Fibroblast of skin of right biceps (primary cell): ENCODE results near the gene TLR2.
"Not testable (repeated sequence)": the region's sequence is repeated elsewhere in the genome, so short reads cannot be mapped to it uniquely, and the experiment has no call there.

Source experiments
- DNase-seq: peaks from one replicate; pipeline ENCODE4 v3.0.0-alpha.2; 2013

The TLR2 gene

GRCh38 chr4:153661215-153661822, 22.8 kb upstream of the TLR2 start:
- no peak for DNase-seq

DNA sequence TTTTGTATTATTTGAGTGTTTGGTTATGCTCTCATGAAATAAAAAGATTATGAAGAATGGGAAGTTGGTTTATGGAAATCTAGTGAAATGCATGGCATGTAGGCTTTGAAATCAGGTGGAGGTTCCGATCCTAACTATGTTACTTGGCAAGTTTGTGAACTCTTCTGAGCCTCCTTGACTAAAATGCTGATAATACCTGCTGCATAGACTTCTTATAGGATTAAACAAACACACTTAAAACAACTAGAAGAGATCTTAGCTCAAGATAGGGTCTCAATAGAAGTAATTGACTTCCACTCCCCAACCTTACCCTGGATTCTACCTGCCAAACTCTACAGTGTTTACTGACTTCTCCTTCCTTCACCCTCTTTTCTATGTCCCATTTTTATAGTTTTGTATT, 22.2 kb upstream of the TLR2 start:
- DNase-seq = no peak

DNA sequence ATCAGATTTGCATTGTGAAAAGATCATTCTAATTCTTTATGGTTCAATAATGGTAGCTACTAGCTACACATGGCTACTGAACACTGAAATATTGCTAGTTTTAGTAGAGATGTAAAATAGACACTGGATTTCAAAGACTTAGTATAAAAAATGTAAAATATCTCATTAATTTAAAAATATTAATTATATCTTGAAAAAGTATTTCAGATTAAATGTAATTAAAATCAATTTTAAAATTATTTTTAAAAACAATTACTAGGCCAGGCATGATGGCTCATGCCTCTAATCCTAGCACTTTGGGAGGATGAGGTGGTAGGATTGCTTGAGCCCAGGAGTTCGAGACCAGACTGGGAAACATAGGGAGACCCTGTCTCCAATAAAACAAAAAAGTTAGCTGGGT, 20.4 kb upstream of the TLR2 start:
- DNase-seq = no peak

DNA sequence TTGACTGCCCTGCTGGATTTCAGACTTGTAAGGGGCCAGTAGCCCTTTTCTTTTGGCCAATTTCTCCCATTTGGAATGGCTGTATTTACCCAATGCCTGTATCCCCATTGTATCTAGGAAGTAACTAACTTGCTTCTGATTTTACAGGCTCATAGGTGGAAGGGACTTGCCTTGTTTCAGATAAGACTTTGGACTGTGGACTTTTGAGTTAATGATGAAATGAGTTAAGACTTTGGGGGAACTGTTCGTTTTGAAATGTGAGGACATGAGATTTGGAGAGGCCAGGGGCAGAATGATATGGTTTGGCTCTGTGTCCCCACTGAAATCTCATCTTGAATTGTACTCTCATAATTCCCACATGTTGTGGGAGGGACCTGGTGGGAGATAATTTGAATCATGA, 17.6 kb upstream of the TLR2 start:
- DNase-seq = not testable (repeated sequence)

- no peak for DNase-seq
These were observed 15.4 kb upstream of the TLR2 start for GRCh38 chr4:153668647-153669046.

DNA sequence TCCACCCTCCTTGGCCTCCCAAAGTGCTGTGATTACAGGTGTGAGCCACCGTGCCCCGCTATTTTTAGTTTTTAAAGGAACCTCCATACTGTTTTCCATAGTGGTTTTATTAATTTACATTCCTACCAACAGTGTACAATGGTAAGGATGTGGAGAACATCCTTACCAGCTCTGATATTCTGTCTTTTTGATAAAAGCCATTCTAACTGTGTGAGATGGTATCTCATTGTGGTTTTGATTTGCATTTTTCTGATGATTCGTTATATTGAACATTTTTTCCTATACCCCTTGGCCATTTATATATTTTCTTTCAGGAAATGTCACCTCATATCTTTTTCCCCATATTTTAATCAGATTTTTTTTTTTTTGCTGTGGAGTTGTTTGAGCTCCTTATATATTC, 14.2 kb upstream of the TLR2 start:
- DNase-seq = no peak

GRCh38 chr4:153676486-153676885, 7.6 kb upstream of the TLR2 start:
- DNase-seq = peak; percentile 35

DNA sequence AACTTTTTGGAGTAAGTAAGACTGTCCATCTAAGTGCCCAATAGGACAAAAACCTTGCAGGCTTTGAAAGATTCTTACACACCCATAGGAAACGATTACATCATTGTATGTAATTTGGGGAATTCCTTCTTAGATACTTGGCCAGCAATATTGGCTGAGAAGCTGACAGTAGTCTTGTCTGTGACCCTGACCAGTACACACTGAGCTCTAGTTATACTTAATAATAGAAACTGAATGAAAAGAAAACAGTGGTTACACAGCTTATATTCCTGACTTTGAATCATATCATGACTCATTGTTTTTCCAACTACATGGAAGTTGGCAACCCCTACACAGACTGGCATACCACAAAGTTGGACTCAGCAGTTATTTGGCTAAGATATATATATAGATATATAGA, 7.1 kb upstream of the TLR2 start:
- peak; percentile 73 for DNase-seq

- no peak for DNase-seq
These were observed 4.6 kb upstream of the TLR2 start for GRCh38 chr4:153679486-153679885.

DNA sequence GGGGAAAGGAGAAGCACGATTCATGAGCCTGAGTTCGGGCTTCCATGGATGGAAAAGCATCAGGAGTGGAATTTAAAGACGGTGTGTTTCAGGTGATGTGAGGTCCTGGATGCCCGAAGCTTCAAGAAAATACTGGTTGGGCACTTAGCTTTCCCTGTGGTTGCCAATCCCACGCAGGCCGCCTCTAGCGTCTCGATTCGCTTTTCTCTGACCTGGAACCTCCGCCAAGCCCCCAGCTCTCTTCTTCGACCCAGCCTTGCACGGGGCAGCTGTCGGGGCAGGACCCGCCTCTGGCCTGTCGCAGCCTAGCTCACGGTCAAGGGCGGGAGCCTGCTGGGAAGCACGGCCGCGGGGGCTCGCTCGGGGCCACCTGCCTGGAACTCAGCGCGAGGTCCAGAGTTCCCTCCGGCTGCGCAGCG, 308 bp upstream of the TLR2 start:
- DNase-seq = no peak

DNA sequence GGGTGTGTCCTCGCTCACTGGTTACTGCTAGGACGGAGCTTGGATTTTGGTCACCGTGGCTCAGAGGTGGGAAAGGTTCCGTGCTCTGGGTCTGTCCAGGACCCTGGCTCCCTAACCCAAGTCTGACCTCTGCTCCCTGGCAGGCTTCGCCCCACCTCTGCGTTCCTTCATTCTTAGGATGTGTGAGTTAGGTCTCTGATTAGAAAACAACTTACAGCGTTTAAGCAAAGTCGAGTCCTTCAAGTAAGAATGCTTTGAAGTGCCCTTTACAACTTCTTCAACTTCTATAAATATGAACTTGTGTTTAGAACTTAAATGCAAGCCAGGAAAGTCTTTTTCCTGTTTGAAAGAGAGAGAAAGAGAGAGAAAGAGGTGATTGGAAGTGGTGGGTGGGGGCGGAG, 891 bp downstream of the TLR2 start:
- DNase-seq = no peak

GRCh38 chr4:153704522-153704921, 20.4 kb downstream of the TLR2 start:
- DNase-seq = no peak

DNA sequence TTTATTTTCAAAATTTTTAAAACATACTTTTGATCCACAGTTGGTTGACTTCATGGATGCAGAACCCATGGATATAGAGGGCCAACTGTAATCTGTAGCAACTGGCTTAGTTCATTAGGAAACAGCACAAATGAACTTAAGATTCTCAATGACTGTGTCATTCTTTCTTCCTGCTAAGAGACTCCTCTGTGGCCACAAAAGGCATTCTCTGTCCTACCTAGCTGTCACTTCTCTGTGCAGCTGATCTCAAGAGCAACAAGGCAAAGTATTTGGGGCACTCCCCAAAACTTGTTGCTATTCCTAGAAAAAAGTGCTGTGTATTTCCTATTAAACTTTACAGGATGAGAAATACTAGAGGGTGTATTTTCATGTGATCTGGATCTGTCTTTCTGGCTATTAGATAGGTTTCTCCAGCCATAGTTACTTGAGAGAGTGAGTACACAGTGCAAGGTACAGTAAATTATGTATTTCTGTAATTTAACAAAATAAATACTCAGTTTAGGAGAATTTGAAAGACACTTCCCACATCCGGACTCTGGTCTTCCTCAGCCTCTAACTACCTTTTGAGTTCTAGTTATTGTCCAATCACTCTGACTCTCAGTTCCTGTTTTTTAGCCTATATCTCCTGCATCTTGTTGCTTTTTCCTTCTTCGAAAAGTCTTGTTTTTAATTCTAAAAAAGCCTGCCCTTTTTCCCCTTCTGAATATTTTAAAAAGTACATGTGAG, 21.8 kb downstream of the TLR2 start:
- no peak for DNase-seq

DNA sequence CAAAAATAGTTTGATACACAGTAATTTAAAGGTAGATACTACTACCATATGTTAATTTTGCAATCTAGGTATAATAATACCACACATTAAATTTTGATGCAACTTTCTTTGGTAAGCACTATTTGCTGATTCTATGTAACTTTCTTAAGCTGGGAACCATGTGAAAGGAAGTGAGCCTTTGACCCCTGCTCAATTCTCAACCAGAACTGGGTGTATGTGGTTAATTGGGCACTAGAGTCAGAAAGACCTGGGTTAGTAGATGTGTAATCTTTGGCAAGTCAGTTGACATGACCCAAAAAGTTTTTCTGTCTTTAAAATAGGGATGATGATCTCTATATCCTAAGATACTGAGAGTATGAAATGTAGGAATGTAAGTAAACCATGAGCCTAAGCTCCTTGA, 22.4 kb downstream of the TLR2 start:
- DNase-seq = no peak

- no peak for DNase-seq
These were observed 26.6 kb downstream of the TLR2 start for GRCh38 chr4:153710681-153711080.

- peak; percentile 55 for DNase-seq
These were observed 30.0 kb downstream of the TLR2 start for GRCh38 chr4:153713866-153714646.

- DNase-seq = no peak
These were observed 38.0 kb downstream of the TLR2 start for GRCh38 chr4:153722036-153722435.

- no peak for DNase-seq
These were observed 40.5 kb downstream of the TLR2 start for GRCh38 chr4:153724606-153725005.

DNA sequence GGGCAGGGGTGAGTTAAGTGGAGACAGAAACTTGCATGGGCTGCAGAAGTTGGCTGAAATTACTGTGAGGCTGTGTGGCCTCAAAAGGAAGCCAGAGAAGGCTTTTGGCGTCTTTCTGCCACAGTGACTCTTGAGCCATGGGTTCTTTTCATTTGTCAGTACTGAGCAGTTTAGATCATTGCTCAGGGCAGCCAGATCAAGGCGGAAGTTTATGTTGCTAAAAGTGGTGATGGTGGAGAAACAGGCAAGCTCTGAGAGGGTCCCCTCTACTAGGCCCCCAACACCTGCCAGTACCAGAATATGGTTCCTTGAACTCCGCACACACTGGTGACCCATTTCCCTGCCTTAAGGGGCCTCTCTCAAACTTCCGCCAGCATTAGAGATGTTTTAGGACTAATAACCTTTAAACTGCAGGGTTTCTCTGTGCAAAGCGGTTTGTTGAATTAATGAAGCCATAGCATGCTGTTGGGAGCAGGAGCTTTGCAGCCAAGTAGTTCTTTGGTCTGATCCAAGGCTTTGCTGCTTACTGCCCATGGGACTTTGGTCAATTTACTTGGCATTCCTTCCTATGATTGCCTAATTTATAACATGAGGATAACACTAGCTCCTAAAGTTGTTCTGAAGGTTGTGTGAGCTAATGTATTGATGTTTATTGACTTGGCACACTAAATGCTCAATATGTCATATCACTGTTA, 41.2 kb downstream of the TLR2 start:
- no peak for DNase-seq

DNA sequence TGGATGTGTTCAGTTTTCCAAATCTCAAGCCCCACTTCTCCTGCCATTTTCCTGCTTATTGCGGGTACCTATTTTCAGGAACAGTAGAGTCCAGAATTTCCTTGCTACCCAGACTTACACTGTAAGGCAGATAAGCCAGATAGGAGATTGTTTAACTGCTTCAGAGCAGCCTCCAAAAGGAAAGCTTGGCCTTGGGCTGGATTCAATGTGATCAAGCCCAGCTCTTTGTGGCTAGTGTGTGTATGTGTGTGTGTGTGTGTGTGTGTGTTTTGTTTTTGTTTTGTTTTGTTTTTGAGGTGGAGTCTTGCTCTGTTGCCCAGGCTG, 41.7 kb downstream of the TLR2 start:
- DNase-seq = no peak

- DNase-seq = no peak
These were observed 44.1 kb downstream of the TLR2 start for GRCh38 chr4:153728151-153728550.

GRCh38 chr4:153728660-153729059, 44.6 kb downstream of the TLR2 start:
- DNase-seq = no peak

DNA sequence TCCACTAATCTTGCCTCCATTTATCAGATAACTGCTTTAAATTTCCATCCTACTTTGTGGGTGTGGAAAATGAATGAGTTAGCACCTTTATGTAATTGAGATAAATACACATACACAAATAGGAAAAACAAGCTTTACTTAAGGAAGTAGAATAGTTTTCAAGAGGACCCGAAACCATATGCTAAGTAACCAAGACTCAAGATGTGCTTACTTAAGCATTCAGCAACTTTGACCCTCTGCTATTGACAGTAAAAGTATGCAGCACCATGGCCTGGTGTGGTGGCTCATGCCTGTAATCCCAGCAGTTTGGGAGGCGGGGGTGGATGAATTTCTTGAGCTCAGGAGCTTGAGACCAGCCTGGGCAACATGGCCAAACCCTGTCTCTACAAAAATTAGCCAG, 45.8 kb downstream of the TLR2 start:
- no peak for DNase-seq

GRCh38 chr4:153731239-153731638, 47.2 kb downstream of the TLR2 start:
- peak; percentile 86 for DNase-seq
